Stimulated activated CD8-positive, alpha-beta memory T cell treated with anti-CD3 and anti-CD28 coated beads, Interleukin-7, amount 100 ng/mL, for 1 hour (primary cell): ENCODE measurements around the gene DNM1.
"Not testable (repeated sequence)": the region's sequence is repeated elsewhere in the genome, so short reads cannot be mapped to it uniquely, and the experiment has no call there.

ENCODE experiments used
- DNase-seq, 2 donors: peaks; one replicate each; pipeline ENCODE4 v3.0.0-alpha.2; 2020; ENCODE audit warnings: low read depth in 2 of 2

The DNM1 gene

GRCh38 chr9:128225770-128226411, 22.7 kb downstream of the DNM1 start:
- no peak for DNase-seq

GRCh38 chr9:128226412-128226801, 23.2 kb downstream of the DNM1 start:
- no peak for DNase-seq

GRCh38 chr9:128230897-128231296, 27.7 kb downstream of the DNM1 start:
- not testable (repeated sequence) for DNase-seq

- no peak for DNase-seq
Measured at GRCh38 chr9:128231638-128232527, 28.7 kb downstream of the DNM1 start.

- no peak for DNase-seq
Measured at GRCh38 chr9:128232528-128233428, 29.6 kb downstream of the DNM1 start.

- DNase-seq = no peak
Measured at GRCh38 chr9:128233817-128234406, 30.7 kb downstream of the DNM1 start.

GRCh38 chr9:128242124-128242523, 38.9 kb downstream of the DNM1 start:
- no peak for DNase-seq

GRCh38 chr9:128242828-128243214, 39.6 kb downstream of the DNM1 start:
- no peak for DNase-seq

GRCh38 chr9:128243215-128244018, 40.2 kb downstream of the DNM1 start:
- no peak for DNase-seq

GRCh38 chr9:128244091-128244836, 41.1 kb downstream of the DNM1 start:
- no peak for DNase-seq

- no peak for DNase-seq
Measured at GRCh38 chr9:128244837-128245231, 41.7 kb downstream of the DNM1 start.

GRCh38 chr9:128245421-128246151, 42.4 kb downstream of the DNM1 start:
- no peak for DNase-seq

- no peak for DNase-seq
Measured at GRCh38 chr9:128246471-128246870, 43.3 kb downstream of the DNM1 start.

- DNase-seq = no peak
Measured at GRCh38 chr9:128247226-128247803, 44.1 kb downstream of the DNM1 start.

- DNase-seq = no peak
Measured at GRCh38 chr9:128249558-128249907, 46.4 kb downstream of the DNM1 start.

- peak; percentile 97 to 100 for DNase-seq
Measured at GRCh38 chr9:128249908-128250838, 47.0 kb downstream of the DNM1 start.

GRCh38 chr9:128250839-128251731, 47.9 kb downstream of the DNM1 start:
- no peak for DNase-seq
